Nephron (organoid): ENCODE data around the gene GRM8.

Source experiments
- H3K27ac Mint-ChIP-seq, 3 experiments: 2 replicates each; pipeline ENCODE4 v1.8.0; 2020; ENCODE audit warnings: mixed read lengths in 3 of 3, mild to moderate bottlenecking in 2 of 3, moderate library complexity in 1 of 3
- H3K27me3 Mint-ChIP-seq: 2 replicates; pipeline ENCODE4 v1.8.0; 2021; ENCODE audit warnings: low read depth, mild to moderate bottlenecking, moderate library complexity, mixed read lengths
- H3K36me3 Mint-ChIP-seq: 2 replicates; pipeline ENCODE4 v1.8.0; 2020; ENCODE audit warnings: low read depth, mixed read lengths
- H3K4me1 Mint-ChIP-seq: 2 replicates; pipeline ENCODE4 v1.8.0; 2020; ENCODE audit warnings: mixed read lengths
- H3K4me3 Mint-ChIP-seq, 3 experiments: 2 replicates each; pipeline ENCODE4 v1.8.0; 2020; ENCODE audit warnings: mild to moderate bottlenecking in 3 of 3, mixed read lengths in 3 of 3, moderate library complexity in 2 of 3
- H3K9me3 Mint-ChIP-seq: 2 replicates; pipeline ENCODE4 v1.8.0; 2020; ENCODE audit warnings: mixed read lengths
- CTCF ChIP-seq, 3 experiments: fragments of 200-600 bp; sonication (generic); IDR thresholded peaks; one replicate each; pipeline ENCODE4 v1.5.0; 2021; ENCODE audit warnings: antibody characterized with exemption in 3 of 3; ENCODE audit not compliant: unreplicated experiment in 3 of 3

Gene GRM8

GRCh38 chr7:126760914-126761577 is 491.7 kb downstream of the GRM8 start:
- TF ChIP-seq CTCF (IDR thresholded peaks at IDR 0.05; ENCODE audit: unreplicated experiment in 3 of 3): no peak
- no peak overlapping the region for H3K27ac Mint-ChIP-seq
- H3K4me1 Mint-ChIP-seq: no peaks in the 10 kb centered on the region
- no peaks in the 10 kb centered on the region for H3K9me3 Mint-ChIP-seq
- H3K36me3 Mint-ChIP-seq: no peaks in the 10 kb centered on the region
- H3K27me3 Mint-ChIP-seq: no peaks in the 10 kb centered on the region
- H3K4me3 Mint-ChIP-seq: no peak overlapping the region

- no peak for TF ChIP-seq CTCF (IDR thresholded peaks at IDR 0.05; ENCODE audit: unreplicated experiment in 3 of 3)
- no peak overlapping the region for H3K27ac Mint-ChIP-seq
- H3K27me3 Mint-ChIP-seq: no peaks in the 10 kb centered on the region
Observed at GRCh38 chr7:126755381-126755780, 497.4 kb downstream of the GRM8 start.

GRCh38 chr7:126750207-126750911 is 502.4 kb downstream of the GRM8 start:
- no peaks in the 10 kb centered on the region for H3K36me3 Mint-ChIP-seq
- H3K27ac Mint-ChIP-seq: no peak overlapping the region

More at GRCh38 chr7:126755381-126755780, 497.4 kb downstream of the GRM8 start:
- Mint-ChIP-seq H3K9me3 (no peaks in the 10 kb centered on the region), H3K4me3 (no peak overlapping the region), H3K4me1 (no peaks in the 10 kb centered on the region), H3K36me3 (no peaks in the 10 kb centered on the region)

DNA sequence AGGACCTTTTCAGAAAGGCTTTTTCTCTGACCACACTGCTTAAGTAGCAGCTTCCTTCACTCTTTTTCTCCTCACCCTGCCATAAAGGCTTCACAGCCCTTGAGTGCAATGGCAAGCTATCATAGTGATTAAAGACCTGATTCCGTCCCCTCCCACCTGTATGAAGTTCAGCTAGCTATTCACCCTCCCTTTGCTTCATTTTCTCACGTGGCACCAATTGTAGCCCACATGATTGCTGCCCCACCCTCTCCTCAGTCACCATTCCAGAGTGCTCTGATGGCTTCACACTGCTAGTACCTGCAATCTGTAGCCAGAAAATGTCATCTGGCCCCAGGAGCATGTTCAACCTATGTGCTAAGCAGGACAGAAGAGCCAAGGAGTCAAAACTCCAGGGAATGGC is 523.8 kb downstream of the GRM8 start:
- Mint-ChIP-seq H3K4me3 (no peak overlapping the region), H3K27me3 (no peaks in the 10 kb centered on the region), H3K36me3 (no peaks in the 10 kb centered on the region), H3K27ac (no peak overlapping the region), H3K4me1 (no peaks in the 10 kb centered on the region), H3K9me3 (no peaks in the 10 kb centered on the region)
- no peak for TF ChIP-seq CTCF (IDR thresholded peaks at IDR 0.05; ENCODE audit: unreplicated experiment in 3 of 3)

More at GRCh38 chr7:126750207-126750911, 502.4 kb downstream of the GRM8 start:
- no peak for TF ChIP-seq CTCF (IDR thresholded peaks at IDR 0.05; ENCODE audit: unreplicated experiment in 3 of 3)
- H3K9me3 Mint-ChIP-seq: no peaks in the 10 kb centered on the region
- no peak overlapping the region for H3K4me3 Mint-ChIP-seq
- H3K4me1 Mint-ChIP-seq: no peaks in the 10 kb centered on the region
- no peaks in the 10 kb centered on the region for H3K27me3 Mint-ChIP-seq

- Mint-ChIP-seq H3K27ac (no peak overlapping the region), H3K36me3 (no peaks in the 10 kb centered on the region), H3K4me1 (no peaks in the 10 kb centered on the region), H3K4me3 (no peak overlapping the region), H3K27me3 (no peaks in the 10 kb centered on the region), H3K9me3 (no peaks in the 10 kb centered on the region)
- TF ChIP-seq CTCF (IDR thresholded peaks at IDR 0.05; ENCODE audit: unreplicated experiment in 3 of 3): no peak
Observed at GRCh38 chr7:126727930-126728391, 524.8 kb downstream of the GRM8 start.
